NCI-H526 (cell line): ENCODE measurements around the gene CACUL1.
A peak's percentile ranks its signal among the peaks of the same experiment; 100 is the strongest.

ENCODE experiments used
- DNase-seq, 2 experiments: peaks; one replicate each; lab custom pipeline; 2025; lab: John Stamatoyannopoulos, UW

CACUL1 gene

DNA sequence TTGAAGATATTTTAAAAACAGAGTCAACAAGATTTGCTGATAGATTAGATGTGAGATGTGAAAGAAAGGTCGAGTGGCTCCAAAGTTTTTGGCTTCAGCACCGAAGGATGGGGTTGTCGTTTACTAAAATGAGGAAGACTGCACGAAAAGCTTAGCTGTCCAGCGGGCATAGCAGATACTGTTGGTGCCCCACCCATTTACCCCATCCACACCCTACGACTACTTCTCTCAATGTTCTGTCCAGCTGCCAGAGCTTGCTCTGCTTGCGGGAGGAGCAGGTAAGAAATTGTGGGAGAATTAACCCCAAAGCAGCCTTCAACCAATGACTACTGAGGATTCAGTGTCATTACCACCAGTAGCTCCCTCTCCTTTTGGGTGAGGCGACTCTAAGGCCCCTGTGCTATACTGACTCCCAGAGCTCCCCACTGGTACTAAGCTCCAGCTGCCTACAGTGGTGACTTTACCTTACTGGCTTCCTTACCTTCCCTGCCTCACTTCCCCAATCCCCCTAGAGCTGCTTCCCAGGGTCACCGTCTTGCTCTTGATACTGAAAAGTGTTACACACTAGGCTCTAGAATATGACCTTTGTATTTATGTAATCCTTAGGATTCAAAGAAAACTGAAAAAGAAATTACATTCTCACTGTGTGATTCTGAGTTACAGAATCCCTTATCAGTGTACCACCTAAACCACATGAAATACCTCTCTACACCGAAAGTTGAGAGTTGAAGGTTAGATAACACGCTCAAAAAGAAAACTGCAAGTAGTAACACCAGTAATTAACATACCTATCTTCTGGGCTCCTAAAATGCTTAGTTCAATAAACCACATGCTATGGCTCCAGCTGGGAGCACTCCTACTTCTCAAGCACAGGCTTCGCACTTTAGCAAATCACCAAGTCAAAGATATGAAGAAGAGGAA, 22.3 kb downstream of the CACUL1 start:
- no peak for DNase-seq

DNA sequence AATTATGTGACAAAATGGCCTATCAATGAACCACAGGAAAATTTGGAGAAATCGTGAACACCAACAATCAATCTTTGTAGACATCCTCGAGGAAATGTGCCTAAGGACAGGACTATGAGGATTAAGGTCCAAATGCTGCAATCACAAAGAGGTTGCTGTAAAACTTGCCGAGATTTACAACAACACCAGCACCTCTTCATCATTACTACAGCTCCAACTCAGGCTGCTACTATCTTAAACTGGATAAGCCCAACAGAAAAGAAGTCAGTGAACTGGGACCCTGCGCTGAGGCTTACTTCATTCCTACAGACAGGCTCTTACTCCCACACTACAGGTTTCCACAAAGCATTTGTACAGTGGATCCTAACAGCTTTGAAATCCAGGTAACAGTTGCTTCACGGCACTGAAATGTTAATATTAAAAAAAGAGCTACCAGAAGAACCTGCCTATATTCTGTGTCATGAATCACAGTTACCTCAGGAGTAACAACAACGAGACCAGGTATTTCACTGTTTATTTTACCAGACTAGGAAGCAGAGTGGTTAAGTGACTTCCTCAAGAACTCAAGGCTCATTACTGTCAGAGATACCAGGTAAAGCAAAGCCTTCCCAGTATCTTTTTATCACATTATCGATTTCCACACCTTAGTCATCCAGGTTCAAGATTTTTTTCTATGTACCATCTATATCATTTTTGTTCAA, 23.9 kb downstream of the CACUL1 start:
- no peak for DNase-seq

- no peak for DNase-seq
These were observed 25.0 kb downstream of the CACUL1 start for GRCh38 chr10:118729641-118730258.

DNA sequence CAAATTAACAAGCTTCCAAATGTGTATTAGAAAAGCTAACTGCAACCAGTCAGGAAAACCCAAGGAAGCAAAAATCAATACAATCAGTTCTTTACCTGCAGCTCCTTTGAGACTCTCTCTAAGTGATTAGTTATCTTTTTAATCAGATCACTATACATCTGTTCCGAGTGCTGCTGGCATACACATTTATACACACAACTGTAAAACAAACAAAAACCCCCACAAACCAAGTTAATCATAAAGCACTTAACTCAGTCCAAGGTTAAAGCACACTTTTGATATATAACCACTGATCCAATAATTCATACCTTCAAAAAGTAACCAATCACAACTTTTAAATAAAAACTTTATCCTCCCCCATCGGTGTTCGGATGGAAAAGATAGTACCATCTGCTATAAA, 25.6 kb downstream of the CACUL1 start:
- no peak for DNase-seq

GRCh38 chr10:118725886-118726500, 28.8 kb downstream of the CACUL1 start:
- no peak for DNase-seq

DNA sequence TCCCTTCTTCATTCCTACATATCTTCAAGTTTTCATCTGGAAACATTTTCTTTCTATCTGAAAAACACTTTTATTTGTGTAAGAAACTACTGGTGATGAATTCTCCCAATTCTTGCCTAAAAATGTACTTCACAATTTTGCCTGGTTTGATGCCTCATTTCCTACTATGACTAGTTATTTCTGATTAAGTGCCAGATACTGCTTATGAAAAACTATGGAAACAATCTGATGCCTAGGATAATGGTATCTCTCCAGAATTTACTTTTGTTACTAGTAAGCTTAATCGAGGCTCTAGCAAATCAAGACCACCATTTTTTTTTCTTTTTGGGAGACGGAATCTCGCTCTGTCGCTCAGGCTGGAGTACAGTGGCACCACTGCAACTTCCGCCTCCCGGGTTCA, 31.3 kb downstream of the CACUL1 start:
- no peak for DNase-seq

DNA sequence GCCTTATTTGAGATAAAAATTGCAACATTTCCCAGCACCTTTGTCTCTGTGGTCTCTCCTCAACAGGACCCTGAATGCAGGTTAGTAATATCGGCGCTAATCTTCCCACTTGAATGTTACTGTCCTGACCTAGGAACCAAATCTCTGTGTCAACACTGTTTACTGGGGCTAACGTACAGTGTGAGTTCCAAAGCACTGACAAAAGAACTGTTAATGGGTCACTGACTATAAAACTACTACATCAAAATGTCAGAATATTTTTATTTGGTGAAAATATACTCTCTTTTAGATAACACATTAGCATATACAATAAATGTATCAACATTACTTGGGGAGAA, 33.3 kb downstream of the CACUL1 start:
- DNase-seq = no peak

DNA sequence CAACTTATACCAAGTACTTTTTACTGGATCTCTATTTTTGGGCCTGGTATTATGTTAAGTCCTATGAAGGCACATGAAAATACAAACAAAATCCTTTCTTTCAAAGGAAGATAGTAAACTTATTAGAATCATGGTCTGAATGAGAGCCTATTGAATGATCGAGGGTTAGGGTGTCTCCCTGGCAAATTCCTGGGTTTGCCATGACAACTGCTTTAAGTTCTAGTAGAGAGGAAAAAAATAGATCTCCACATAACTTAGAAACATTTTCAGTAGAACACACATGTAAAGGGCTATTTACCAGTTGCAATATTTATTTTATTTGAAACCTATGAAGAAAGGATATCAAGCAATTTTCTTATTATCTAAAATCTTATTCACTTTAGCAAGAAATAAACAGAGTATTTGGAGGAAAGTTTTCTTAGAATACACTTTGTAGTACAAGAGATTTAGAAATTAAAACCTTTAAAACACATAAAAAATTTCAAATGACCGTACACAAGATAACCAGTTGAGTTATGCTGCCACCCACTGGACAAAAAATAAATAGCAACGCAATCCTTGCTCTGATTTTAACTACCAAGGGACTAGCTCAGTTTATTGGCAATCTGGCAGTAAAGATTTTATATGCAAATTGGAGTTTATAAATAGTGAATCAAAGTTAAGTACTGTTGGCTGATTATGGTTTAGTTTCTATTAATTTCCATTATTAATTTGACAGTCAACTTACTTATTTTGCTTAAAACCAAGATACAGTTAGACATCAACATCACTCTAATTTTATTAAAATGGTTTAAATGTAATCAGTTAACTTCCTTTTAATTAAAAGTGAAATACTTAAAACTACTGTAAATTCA, 33.9 kb downstream of the CACUL1 start:
- peak; percentile 1 to 57 for DNase-seq

DNA sequence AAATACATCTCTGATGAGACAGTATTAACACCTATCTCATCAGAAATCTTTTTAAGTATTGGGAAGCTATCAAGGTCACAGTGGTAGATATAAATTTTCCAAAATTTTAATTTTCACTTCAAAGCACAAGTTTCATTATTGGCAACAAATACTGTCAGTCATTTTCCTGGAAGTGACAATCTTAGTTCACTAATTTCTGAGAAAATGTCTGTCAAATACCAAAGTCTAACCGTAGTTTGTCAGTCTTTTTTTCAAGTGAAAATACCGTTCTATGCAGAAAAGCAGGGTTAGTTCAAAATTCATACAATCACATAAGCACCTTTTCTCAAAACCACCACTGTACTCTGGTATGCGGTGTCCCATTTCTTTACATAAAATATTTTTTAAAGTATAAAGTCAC, 40.4 kb downstream of the CACUL1 start:
- DNase-seq = no peak

DNA sequence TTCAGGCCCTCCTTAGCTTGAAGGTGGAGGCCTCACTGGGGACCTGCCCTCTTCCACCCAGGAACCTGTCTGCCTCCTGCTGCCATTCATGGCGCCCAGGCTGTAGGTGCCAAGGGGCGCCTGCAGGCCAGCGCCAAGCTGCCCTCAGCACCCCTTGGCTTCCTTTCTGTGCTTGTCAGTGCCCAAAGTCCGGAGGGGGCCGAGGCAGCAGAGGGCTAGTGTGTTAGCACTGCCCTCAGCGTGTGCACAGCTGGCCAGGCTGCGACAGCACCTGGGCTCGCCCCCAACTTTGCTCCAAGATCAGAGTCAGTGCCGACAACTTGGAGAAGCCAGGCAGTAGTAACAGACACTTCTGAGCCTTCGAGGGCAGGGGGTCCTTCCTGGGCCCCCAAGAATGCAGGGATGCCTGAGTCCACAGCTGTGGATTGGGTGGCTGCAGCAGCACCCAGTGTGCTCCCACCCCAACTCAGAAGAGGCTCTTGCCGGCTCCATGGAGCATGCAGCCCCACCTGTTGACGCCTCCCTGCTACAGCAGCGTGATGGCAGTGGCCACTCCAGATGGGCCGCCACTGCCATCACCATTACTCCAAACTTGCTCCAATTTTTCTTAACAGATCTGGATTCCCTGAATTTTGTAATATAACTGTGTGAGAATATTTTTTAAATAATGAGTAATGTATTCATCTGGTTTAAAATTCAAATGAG, 41.7 kb downstream of the CACUL1 start:
- no peak for DNase-seq

DNA sequence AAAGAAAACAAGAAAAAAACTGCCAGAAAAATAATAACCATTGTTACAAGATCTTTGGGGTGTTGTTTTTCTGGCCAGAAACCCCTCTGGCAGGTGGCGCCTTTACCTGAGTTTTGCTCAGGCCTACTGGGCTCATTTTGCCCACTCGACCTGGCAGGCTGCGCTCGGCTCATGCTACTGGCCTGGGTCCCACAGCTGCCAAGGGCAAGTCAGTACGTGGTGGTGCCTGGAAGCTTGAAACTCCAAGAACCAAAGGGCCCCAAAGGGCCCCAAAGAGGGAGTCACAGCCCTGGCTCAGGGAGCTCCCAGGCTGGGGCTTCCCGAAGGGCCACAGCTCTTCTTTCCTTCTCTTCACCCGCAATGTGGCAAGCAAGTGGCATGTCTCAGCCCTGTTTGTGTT, 42.7 kb downstream of the CACUL1 start:
- DNase-seq = no peak

DNA sequence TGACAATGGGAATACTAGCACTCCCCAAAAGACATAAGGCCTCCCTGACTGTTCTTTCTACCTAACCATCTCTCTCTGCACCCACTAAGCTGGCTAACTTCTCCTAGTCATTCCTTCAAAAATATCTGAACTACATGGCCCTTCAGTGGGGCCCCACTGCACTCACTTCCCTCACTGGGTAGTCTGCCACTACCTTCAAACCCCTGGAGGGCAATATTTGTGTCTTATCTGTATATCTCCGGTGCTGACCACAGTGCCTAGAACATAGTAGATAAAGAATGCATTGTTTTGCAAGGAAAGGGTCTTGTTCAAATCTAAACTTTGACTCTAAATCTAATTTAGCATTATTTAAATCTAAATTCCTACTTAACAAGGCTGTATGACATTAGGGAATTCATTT, 44.3 kb downstream of the CACUL1 start:
- DNase-seq = no peak

DNA sequence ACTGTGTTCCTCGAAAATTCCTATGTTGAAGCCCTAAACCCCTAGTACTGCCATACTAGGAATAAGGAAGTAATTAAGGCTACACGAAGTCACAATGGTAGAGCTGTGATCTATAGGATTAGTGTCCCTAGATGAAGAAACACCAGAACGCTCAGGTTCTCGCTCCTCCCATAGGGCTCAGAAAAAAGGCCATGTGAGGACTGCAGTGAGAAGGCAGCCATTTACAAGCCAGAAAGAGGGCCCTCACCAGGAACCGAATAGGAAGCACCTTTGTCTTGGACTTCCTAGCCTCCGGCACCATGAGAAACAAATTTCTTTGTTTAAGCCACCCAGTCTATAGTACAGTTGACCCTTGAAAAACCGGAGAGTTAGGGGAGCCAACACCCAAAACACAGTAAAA, 46.2 kb downstream of the CACUL1 start:
- DNase-seq = no peak

GRCh38 chr10:118704711-118705110, 50.1 kb downstream of the CACUL1 start:
- no peak for DNase-seq

- no peak for DNase-seq
These were observed 53.0 kb downstream of the CACUL1 start for GRCh38 chr10:118701529-118702323.

- no peak for DNase-seq
These were observed 56.3 kb downstream of the CACUL1 start for GRCh38 chr10:118698421-118698820.

- no peak for DNase-seq
These were observed 59.9 kb downstream of the CACUL1 start for GRCh38 chr10:118694848-118695247.

DNA sequence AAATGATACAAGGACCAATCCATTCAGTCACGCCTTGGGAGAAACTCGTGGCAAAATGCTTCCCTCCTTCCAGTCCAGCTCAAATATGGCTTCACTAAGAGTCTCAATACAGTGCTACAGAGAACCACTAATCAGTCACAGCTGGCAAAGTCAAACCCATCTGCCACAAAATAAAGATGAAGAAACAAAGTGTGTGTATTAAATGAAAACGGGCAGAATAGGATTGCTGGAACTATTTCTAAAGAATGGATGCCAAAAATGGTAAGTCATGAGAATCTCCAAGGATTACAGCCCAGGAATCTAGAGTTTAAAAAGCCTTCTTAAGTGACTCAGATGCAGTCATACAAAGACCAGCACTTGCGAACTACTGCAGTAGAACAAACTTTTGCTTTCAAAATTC, 61.9 kb downstream of the CACUL1 start:
- DNase-seq = no peak

GRCh38 chr10:118689070-118689858, 65.5 kb downstream of the CACUL1 start:
- no peak for DNase-seq
